Epithelial cell of proximal tubule (primary cell): ENCODE measurements around the gene ATP9A. TPM values are rescaled to one million over a fixed set of nuclear protein-coding genes. Genes with fewer than 3 reads are reported as not detected.
"Not testable (repeated sequence)": the region's sequence is repeated elsewhere in the genome, so short reads cannot be mapped to it uniquely, and the experiment has no call there.

Experiments used
- DNase-seq: peaks from one replicate; pipeline ENCODE4 v3.0.0-alpha.2; 2011; ENCODE audit warnings: low read depth
- H3K4me3 ChIP-seq: 2 replicates; pipeline ENCODE4 v1.5.1; 2011; ENCODE audit warnings: low read depth, mild to moderate bottlenecking, low read length
- CTCF ChIP-seq: conservative IDR thresholded peaks from 2 replicates; pipeline ENCODE4 v1.5.1; 2012; ENCODE audit warnings: low read depth, mild to moderate bottlenecking, low read length
- total RNA-seq: library from RNA; depleted of rRNA; stranded (reverse); fragments of >200 nt; gene quantifications from 2 replicates; pipeline ENCODE4 v1.2.3, GENCODE V29; 2015

ATP9A gene
- total RNA-seq, 1 donor from 2014 or later: 22.5 TPM

- TF ChIP-seq CTCF: no peak
- no peak overlapping the region for H3K4me3 ChIP-seq
- DNase-seq: no peak
Observed at GRCh38 chr20:51687108-51687507, 81.1 kb downstream of the ATP9A start.

GRCh38 chr20:51685494-51685893 lies 82.7 kb downstream of the ATP9A start:
- not testable (repeated sequence) for DNase-seq, H3K4me3 ChIP-seq

GRCh38 chr20:51680067-51680749 lies 88.0 kb downstream of the ATP9A start:
- no peak for DNase-seq
- no peak overlapping the region for H3K4me3 ChIP-seq
- no peak for TF ChIP-seq CTCF

- no peak for DNase-seq
- no peak overlapping the region for H3K4me3 ChIP-seq
- TF ChIP-seq CTCF: no peak
Observed at GRCh38 chr20:51679254-51679921, 88.8 kb downstream of the ATP9A start.

GRCh38 chr20:51678026-51678697 lies 90.0 kb downstream of the ATP9A start:
- no peak for DNase-seq
- H3K4me3 ChIP-seq: no peak overlapping the region
- no peak for TF ChIP-seq CTCF

- no peak for TF ChIP-seq CTCF
- no peak for DNase-seq
- no peak overlapping the region for H3K4me3 ChIP-seq
Observed at GRCh38 chr20:51668947-51669346, 99.2 kb downstream of the ATP9A start.

GRCh38 chr20:51668515-51668914 lies 99.7 kb downstream of the ATP9A start:
- TF ChIP-seq CTCF: no peak
- DNase-seq: no peak
- H3K4me3 ChIP-seq: no peak overlapping the region
